Measurements from ENCODE around the gene TATDN2.
"Not testable (repeated sequence)": the region's sequence is repeated elsewhere in the genome, so short reads cannot be mapped to it uniquely, and the experiment has no call there.

The TATDN2 gene

GRCh38 chr3:10235551-10235950 lies 12.7 kb upstream of the TATDN2 start:
- DNase-seq, result no peak

DNA sequence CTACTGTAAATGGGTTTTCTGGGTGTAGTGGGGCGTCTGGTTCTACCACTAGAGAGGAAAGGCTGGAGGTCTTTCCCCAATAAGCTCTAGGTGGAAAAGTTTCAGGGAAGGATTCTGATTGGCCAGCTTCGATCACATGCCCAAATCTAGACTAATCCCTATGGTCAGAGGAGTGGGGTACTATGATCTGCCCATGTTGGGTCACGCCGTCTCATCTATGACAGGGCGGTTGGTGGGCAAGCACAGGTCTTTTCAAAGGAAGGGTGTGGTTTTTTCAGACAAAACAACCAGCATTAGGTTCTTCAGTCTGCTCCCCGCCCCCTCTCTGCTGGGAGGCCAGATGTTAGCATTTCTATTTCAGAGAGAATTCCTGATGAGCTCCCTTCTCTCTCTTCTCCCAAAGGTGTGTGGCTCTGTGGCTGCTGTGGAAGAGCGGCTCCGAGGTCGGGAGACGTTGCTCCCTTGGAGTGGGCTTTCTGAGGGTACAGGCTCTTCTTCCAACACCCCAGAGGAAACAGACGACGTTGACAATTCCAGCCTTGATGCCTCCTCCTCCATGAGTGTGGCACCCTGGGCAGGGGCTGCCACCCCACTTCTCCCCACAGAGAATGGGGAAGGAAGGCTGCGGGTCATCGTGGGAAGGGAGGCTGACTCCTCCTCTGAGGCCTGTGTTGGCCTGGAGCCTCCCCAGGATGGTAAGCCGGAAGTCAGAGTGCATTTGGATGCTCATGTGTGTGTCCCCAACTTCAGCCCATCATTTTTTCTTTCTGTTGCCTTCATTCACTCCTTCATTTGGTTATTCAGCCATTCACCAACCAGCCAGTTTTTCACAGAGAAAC lies 9.7 kb upstream of the TATDN2 start:
- DNase-seq, result no peak

- no peak for DNase-seq
These were observed 7.5 kb upstream of the TATDN2 start for GRCh38 chr3:10240799-10241198.

GRCh38 chr3:10242182-10243065 lies 5.8 kb upstream of the TATDN2 start:
- no peak for DNase-seq

DNA sequence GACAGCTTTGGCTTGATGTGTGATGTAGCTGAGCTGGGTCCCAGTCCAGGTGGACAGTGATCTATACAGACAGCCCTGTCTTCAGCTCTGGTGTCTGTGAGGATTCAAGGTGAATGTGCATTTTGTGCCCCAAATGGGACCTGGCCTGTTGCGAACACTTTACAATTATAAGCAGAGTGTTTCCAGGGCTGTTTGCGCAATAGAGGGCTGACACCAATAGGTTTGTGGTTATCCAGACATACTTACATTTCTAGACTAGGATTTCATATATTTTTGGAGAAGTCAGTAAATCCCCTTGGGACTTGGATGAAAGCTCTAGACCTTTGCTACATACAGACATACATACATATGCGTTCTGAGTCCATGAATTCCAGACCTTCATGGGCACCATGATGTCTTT lies 4.2 kb upstream of the TATDN2 start:
- no peak for DNase-seq

DNA sequence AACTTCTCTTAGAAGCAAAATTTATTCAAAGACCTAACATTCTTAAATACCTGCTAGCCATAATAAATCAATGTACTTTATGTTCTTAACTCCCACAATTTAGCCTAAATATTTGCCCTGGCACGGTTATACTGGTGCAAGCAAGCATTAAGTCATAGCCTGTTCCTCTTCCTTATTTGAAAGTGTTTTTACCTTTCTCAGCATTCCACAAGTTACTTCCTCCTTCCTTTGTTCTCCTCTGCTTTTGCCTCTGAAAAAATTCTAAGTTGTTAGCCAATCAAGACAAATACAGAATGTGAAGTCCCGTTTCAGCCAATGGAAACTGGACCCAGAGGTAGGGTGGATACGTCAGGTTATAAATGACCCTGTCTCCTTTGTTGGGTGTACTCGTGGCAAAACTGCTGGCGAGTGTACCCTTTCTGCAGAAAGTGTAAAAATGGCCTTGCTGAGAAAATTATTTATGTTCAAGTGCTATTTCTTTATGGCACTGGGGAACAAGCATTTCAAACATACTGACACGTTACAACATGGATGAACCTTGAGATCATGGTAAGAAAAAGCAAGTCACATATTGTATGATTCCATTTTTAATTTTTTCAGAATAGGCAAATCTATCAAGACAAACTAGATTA lies 3.1 kb upstream of the TATDN2 start:
- no peak for DNase-seq

DNA sequence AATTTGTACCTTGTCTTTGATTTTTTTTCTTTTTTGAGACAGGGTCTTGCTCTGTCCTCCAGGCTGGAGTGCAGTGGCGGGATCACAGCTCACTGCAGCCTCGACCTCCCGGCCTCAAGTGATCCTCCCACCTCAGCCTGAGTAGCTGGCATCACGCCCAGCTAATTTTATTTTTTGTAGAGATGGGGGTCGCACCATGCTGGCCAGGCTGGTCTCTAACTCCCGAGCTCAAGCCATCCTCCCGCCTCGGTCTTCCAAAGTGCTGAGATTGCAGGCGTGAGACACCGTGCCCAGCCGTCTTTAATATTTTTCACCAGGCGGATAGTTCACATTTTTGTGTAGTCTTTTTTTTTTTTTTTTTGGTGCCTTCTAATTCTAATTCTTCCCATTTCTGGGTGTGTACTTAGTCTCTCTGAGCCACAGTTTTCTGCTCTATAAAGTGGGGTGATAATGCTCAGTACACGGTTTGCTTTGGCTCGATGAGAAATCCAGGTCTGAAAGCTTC lies 528 bp upstream of the TATDN2 start:
- no peak for DNase-seq

- no peak for DNase-seq
These were observed 907 bp downstream of the TATDN2 start for GRCh38 chr3:10248984-10249748.

DNA sequence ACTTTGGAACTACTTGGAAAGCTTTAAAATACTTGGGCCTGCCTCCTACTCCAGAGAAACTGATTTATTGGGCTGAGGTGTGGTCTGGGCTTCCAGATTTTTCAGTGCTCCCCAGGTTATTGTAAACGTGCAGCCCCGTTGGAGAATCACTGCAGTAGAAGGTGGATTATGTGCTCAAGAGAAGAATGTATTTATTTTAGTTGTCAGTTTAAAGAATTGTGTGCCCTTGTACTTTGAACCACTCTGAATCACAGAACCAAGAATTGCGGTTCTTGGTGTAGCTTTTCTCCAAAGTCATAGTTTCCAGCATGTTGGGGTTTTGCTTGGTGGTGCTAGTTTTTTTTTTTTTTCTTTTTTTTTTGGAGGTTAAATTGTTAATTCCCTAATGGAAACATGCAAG lies 1.6 kb downstream of the TATDN2 start:
- DNase-seq, result no peak

DNA sequence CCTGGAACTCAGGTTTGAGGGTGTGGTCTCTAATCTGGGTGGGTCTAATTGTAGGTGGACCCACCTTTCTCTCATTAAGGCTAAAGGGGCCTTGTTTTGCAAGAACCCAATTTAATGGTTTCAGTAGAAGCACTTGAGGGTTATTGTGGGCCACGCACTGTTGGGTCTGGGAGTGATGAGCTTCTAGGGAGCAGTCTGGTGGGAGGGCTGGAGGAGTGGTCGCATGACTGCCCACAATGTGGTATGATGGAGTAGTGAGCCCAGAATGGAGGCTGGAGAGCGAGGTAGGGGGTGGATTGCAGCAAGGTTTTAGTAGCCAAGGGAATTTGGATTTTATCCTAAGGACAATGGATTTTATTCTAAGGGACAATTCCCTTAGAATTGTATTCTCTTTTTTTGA lies 2.7 kb downstream of the TATDN2 start:
- no peak for DNase-seq

GRCh38 chr3:10253731-10254130 lies 5.5 kb downstream of the TATDN2 start:
- DNase-seq, result no peak

DNA sequence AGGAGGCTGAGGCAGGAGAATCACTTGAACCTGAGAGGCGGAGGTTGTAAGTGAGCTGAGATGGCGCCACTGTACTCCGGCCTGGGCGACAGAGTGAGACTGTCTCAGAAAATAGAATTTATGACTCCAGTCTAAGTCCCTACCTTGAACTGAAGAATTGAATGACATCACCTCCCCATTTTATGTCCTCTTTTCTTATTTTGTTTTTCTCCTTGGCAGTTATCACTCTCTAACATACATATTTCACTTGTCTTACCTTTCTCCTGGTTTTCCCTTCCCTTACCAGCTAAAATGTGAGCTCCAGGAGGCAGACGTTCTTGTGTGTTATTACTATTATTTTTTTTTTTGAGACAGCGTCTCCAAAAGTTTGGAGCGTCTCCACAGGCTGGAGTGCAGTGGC lies 7.6 kb downstream of the TATDN2 start:
- no peak for DNase-seq

DNA sequence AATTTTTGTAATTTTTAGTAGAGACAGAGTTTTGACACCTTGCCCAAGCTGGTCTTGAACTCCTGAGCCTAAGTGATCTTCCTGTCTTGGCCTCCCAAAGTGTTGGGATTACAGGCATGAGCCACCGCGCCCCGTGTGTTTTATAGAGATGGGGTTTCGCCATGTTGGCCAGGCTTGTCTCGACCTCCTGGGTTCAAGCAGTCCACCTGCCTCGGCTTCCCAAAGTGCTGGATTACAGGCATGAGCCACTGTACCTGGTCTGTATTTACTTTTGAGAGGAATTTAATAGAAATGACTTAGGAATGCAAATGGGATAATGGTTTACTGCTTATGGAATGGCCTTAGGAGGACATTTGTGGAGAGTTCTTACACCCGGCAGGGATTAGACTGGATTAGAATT lies 10.8 kb downstream of the TATDN2 start:
- no peak for DNase-seq

DNA sequence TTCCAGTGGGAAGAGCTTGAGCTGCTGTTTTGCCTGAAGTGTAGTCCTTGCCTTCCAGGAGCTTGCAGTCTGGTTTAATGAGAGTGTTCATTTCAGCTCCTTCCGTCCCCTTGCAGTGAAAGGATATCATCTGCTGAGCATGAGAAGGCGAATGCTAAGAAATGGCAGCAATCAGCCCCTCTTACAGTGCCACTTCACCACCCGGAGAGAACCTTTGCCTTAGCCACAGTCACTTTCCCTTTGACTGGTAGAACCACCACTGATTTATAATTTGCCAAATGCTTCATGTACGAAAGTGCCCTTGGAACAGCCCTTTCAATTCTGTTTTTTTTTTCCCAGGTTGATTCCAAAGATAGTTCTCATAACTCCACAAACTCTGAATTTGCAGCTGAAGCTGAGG lies 11.5 kb downstream of the TATDN2 start:
- no peak for DNase-seq

GRCh38 chr3:10260211-10260701 lies 12.0 kb downstream of the TATDN2 start:
- no peak for DNase-seq

- no peak for DNase-seq
These were observed 13.8 kb downstream of the TATDN2 start for GRCh38 chr3:10262027-10262426.

- DNase-seq, result no peak
These were observed 15.5 kb downstream of the TATDN2 start for GRCh38 chr3:10263646-10264363.

GRCh38 chr3:10265833-10266232 lies 17.6 kb downstream of the TATDN2 start:
- no peak for DNase-seq

DNA sequence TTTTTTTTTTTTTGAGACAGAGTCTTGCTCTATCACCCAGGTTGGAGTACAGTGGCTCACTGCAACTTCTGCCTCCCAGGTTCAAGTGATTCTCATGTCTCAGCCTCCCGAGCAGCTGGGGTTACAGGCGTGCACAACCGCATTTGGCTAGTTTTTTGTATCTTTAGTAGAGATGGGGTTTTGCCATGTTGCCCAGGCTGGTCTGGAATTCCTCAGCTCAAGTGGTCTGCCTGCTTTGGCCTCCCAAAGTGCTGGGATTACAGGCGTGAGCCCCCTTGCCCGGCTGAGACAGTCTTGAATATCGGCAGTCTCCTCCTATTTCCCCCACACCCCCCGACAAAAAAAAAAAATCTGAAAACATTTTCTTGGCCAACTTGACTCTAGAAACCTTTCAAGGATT lies 18.7 kb downstream of the TATDN2 start:
- DNase-seq, result not testable (repeated sequence)

- DNase-seq, result no peak
These were observed 19.9 kb downstream of the TATDN2 start for GRCh38 chr3:10268116-10268515.

- no peak for DNase-seq
These were observed 20.7 kb downstream of the TATDN2 start for GRCh38 chr3:10268930-10269329.

GRCh38 chr3:10269443-10269842 lies 21.2 kb downstream of the TATDN2 start:
- no peak for DNase-seq

Data from NCI-H1105 treated with DMSO at 0.1 percent for 48 hours (cell line).